HG03108 (cell line): ENCODE measurements around the gene DMBX1.

ENCODE experiments used
- ATAC-seq: cut with Tn5 transposase; IDR thresholded peaks from one replicate; pipeline ENCODE4 v1.9.1; 2021; ENCODE audit warnings: moderate library complexity; ENCODE audit not compliant: unreplicated experiment

DMBX1 gene

DNA sequence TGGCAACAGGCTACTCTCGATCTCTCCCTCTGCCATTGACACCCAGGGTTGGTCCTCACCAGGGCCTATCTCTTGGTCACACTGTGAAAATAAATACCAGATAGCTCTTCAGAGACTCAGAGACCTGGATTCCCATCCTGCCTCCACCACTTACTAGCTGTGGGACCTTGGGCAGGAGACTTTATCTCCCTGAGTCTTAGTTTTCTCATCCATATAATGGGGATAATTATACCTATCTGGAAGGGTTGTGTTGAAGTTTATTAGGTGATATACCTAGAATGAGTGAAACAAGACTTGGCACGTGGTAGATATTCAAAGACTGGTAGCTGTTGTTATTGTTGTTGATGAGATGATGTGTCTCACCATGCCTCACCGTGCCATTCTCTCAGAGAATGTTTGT is 7.4 kb downstream of the DMBX1 start:
- no peak for ATAC-seq

- no peak for ATAC-seq
These were observed 8.0 kb downstream of the DMBX1 start for GRCh38 chr1:46497665-46498064.

- no peak for ATAC-seq
These were observed 11.9 kb downstream of the DMBX1 start for GRCh38 chr1:46501528-46501927.

DNA sequence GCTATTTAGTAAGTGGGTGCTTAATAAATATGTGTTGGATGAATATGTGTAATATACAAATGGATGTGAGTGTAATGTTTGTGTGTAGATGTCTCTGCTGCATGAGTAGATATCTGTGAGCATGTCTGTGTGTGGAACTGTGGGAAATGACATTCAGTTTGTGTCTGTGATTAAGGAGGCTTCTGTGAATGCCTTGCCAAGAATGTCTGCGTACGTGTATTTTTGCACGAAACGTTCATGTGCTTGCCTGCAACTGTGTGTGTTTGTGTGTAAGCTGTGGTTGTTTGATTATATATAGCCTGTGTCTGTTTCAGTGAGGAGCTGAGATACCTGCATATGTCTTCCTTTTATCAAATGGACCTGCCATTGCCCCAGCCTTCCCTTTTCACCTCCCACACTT is 13.8 kb downstream of the DMBX1 start:
- no peak for ATAC-seq

- no peak for ATAC-seq
These were observed 17.0 kb downstream of the DMBX1 start for GRCh38 chr1:46506470-46507219.

DNA sequence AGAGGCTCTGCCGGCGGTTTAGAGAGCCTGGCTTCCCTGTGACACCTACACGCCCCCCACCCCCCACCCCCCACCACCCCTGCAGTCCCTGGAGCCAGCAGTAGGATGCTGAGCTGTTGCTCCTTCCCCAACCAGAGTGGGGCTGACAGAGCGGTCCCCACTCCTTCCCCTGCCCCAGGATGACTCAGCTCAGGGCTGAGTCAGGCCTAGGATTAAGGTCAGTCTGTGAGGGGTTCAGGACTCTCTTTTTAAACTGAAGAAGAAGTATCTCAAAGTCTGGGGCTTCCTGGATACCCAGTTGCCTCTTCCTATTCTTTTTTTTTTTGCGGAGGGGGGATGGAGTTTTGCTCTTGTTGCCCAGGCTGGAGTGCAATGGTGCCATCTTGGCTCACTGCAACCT is 19.1 kb downstream of the DMBX1 start:
- ATAC-seq, result no peak

DNA sequence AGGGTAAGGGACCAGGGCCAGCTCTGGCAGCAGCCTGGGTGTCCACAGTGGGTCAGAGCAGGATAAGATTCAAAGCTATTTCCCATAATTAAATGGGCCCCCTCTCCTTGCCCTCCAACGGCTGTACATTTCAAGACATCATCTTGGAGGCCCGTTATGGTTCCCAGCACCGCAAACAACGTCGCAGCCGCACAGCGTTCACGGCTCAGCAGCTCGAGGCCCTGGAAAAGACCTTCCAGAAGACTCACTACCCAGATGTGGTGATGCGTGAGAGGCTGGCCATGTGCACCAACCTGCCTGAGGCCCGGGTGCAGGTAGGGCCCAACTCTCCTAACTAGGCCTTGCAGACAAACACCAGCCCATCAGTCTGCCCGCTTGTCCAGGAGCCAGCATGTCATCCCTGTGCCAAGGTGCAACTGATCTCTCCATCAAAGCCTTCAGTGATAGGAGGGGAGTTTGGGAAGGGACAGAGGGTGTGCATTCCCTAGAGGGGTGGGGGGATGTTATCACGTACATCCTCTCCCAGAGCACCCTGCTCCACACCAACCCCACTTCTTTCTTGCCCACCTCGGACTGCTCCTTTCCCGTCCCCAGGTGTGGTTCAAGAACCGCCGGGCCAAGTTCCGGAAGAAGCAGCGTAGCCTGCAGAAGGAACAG is 20.8 kb downstream of the DMBX1 start:
- no peak for ATAC-seq

DNA sequence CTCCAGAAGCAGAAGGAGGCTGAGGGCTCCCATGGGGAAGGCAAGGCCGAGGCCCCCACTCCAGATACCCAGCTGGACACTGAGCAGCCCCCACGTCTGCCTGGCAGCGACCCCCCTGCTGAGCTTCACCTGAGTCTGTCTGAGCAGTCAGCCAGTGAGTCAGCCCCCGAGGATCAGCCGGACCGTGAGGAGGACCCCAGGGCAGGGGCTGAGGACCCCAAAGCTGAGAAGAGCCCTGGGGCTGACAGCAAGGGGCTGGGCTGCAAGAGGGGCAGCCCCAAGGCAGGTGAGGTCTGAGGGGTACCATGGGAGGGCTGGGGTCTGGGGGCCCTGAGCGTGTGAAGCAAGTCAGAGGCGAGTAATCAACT is 21.3 kb downstream of the DMBX1 start:
- no peak for ATAC-seq

DNA sequence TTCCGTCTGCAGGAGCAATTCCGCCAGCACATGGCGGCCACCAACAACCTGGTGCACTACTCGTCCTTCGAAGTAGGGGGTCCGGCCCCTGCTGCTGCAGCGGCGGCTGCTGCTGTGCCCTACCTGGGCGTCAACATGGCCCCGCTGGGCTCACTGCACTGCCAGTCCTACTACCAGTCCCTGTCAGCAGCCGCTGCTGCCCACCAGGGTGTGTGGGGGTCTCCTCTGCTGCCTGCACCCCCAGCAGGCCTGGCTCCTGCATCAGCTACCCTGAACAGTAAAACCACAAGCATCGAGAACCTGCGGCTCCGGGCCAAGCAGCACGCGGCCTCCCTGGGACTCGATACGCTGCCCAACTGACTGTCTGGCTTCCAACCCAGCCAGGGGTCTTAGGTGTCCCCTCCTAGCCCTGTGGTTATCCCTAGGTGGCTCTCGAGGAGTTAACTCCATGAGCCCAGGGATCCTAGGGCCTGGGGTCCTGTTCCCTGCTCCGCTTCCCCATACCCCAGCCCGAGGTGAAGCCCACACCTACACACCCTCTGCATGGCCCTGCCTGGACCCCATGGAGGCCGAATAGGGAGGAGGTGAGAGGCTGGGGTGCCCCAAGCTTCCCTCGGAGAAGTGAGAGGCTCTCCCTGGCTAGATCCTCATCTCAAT is 22.6 kb downstream of the DMBX1 start:
- ATAC-seq, result no peak

DNA sequence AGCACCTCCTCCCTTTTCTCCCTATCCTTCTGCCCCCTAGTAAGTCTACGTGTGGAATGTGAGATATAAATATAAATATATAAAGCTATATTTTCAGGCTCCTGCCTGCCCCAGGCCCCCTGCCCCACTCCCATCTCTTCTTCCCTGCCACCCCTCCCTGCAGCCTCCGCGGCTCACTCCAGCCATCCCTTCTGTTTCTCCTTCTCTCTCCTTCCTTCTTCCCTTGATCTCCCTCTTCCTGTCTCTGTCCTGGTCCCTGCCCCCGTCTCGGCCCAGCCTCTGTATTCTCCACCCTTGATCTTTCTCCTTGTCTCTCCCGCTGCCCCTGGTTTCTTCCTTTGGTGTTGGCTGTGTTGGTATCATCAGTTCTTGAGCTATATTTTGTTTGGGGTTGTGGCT is 23.2 kb downstream of the DMBX1 start:
- no peak for ATAC-seq

GRCh38 chr1:46513536-46513935 is 23.9 kb downstream of the DMBX1 start:
- ATAC-seq, result no peak

DNA sequence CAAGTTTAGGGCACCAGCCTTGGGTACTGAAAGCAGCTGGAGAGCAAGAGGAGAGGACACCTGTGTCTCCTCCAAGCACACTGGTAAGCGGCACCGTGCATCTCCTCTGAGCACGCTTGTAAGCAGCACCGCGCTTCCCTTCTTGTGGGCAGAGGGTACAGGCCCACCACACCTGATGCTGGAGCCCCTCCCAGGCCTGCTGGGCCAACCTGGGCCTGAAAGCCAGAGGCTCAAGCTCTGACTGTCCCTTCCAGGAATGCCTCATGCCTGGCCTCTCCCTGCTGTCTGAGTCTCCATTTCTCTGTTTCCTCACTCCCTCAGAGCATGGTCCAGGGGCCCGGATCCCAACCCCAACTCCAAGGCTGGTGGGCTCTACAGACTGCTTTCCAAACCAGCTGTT is 25.9 kb downstream of the DMBX1 start:
- ATAC-seq, result no peak

- no peak for ATAC-seq
These were observed 26.7 kb downstream of the DMBX1 start for GRCh38 chr1:46516200-46516950.

- ATAC-seq, result no peak
These were observed 27.5 kb downstream of the DMBX1 start for GRCh38 chr1:46517010-46517600.

DNA sequence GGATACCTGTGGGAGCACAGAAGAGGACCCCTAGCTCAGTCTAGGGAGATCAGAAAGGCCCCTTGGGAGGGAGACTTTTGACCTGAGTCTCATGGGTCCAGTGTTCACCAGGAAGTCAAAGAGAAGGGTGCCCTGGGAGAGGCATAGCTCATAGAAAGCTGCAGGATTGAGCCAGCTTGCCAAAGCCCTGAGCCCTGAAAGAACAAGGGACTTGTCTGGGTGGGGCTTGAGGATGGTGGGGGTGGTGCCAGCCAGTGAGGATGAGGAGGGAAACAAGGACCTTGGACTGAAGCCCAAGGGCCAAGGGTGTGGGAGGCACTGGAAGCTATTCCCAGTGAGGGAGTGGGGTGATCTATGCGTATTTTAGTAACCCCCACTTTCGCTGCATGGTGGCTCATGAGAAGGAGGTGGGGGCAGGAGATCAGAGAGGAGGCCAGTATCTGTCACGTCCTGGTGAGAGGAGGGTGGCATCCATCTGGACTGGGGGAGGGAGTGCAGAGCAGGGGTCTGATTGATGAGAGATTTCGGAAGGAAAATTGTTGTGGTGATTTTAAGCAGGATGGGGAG is 28.4 kb downstream of the DMBX1 start:
- ATAC-seq, result no peak

- ATAC-seq, result no peak
These were observed 29.6 kb downstream of the DMBX1 start for GRCh38 chr1:46519209-46519608.

- ATAC-seq, result no peak
These were observed 30.7 kb downstream of the DMBX1 start for GRCh38 chr1:46520063-46520911.

DNA sequence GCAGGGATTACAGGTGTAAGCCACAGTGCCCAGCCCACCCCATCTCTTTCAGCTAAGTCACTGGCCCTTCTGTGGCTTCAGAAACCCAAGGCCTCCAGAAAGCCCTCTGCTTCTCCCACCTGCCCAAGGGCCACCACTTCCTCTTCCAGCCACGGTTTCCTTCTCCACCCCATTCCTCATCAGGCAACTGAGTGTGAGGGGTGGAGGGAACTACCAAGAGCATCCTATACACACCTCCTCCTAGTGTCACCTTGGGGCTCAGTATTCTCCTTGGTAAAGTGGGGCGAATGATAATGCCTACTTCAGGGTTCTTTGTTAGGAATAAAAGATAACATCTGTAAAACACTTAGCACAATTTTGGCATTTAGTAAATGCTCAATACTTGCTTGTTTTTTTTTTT is 31.8 kb downstream of the DMBX1 start:
- no peak for ATAC-seq

DNA sequence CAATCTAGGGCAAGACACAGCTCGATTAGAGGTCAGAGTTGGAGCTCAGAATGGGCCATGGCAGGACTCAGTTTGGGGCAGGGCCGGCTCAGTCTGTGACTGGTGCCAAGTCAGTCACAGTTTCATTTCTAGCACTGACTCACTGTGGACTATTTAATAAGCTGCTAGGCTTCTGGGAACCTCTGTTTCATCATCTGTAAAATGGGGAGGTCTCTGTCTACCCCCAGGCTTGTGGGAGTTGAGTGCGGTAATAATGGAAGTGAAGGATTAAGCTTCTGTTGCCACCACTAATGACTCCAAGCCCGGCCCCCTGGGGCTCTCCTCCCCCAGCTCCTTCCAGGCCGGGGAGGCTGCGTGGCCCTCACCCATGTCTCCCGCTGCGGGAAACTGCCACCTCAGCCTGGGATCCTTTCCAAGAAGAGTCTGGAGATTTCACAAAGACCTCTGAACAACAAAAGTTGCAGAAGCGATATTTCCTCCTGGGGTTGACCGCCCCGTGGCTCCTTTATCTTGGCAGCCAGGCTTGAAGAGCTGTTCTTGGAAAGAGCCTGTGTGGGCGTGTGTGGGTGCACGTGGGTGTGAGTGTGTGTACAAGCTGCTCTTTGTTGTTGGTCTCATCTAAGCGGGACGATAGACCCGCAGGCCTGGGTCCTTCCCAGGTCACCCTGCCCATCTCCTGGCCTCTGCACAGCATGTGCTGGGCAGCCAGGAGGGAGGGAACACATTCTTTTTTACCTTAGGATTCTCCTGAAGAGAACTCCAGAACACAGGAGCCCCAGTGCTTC is 32.7 kb downstream of the DMBX1 start:
- no peak for ATAC-seq
